Subcutaneous preadipocyte (primary cell): ENCODE results near the gene RSPH6A. TPM values are rescaled to one million over a fixed set of nuclear protein-coding genes. Genes with fewer than 3 reads are reported as not detected.

ENCODE experiments used
- total RNA-seq: library from RNA; depleted of rRNA; stranded (reverse); fragments of >200 nt; gene quantifications from 2 replicates; pipeline ENCODE4 v1.2.3, GENCODE V29; 2012

RSPH6A gene
- under 0.01 and 0.39 TPM in 2 replicates for total RNA-seq

DNA sequence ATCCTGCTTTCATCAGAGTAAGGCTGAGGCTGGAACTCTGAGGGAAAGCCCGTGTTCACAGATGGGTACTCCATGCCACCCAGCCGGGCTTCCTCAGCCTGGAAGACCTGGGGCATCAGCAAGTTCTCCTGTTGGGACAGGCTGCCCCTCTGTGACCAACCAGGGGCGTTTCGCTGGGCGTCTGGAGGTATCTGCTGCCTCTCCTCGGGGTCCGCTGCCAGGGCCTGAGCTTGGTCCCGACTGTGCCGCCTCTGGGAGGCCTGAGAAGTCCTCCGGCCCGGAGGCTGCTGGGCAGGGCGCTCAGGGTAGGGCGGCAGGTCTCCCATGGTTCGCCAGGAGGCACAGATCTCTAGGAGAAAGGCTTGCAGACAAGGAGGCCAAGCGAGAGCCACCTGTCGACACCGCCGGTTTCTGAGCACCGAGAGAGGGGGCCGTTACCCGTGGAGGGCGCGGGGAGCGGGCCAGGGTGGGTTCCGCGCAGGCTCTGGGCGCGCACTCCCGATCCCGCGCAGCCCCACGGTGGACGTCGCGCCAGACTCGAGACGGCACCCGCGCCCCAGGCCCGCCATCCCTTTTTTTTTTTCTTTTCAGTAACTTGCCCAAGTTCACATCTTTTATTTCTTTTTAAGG is at the start of gene RSPH6A:
Gene RSPH6A, minus strand, starts transcription at position 458 of the 630 bp plus-strand sequence. Its CDS starts 132 bp downstream, at position 326.

DNA sequence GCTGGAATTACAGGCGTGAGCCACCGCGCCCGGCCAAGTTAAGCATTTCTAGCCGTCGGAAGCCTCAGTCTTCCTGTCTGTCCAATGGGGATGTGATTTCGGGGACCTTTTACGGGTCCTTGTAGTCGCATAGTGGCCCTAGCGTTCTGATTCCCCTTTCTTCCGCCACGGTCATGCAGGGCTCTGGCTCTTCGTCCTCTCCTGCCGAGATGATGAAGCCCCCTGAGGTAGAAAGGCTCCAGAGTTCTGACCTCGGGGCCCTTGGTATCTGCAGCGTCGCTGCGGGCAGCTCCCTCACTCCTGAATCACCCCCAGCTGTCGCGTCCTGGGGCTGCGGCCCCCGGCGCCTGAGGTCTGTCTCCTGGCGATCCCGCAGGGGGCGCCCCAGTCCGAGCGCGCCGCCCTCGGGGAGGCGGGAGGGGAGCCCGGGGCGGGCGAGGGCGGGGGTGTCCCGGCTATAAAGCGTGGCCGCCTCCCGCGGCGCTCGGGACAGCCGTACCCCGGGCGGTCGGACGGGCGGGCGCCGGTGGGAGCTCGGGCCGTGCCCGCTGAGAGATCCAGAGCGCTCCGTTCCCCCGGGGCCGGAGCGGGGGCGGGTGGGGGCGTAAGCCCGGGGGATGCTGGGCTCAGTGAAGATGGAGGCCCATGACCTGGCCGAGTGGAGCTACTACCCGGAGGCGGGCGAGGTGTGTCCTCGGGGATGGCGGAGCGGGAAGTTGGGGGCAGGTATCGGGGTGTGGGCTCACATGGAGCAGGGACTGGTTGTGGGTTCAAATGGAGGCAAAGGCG is 48.9 kb upstream of the RSPH6A start, which contains the start of gene FOXA3:
Gene FOXA3, plus strand, starts transcription at position 487 of the 789 bp plus-strand sequence. Its CDS starts 131 bp downstream, at position 618.

DNA sequence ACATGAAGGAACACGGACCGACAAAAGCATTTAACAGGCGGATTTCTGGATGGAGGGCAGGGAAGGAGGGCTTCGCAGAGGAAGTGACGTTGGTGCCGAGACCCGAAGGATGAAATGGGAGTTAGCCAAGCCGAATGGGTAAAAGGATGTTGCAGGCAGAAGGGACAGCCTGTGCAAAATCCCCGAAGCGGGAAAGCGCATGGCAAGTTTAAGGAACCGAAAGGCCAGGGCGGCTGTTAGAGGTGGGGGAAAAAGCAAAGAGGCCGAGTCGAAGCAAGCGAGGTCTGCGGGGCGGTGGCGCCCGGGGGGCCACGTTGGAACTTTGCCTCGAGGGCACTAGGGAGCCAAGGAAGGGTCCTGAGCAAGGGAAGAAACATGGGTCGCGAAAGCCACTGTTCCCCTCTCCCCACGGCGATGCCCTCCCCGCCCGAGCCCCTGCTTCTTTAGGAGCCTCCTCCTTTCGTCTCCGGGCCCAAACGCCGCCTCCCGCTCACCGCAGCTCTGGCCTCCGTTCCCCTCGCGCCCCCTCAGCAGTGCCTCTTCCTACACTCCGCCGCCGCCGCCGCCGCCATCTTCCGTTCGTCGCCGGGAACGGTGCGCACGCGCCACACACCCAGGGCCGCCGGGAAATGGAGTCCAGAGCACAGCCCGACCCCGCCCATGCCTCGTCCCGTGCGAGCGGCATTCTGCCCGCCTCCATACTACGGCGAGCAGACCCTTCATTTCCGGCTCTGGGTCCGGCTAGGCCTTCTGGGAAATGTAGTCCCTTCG is 47.6 kb upstream of the RSPH6A start, which contains the start of gene SYMPK:
Gene SYMPK, minus strand, starts transcription at position 584 of the 771 bp plus-strand sequence. CDS start 8,652 bp downstream, outside the sequence.

DNA sequence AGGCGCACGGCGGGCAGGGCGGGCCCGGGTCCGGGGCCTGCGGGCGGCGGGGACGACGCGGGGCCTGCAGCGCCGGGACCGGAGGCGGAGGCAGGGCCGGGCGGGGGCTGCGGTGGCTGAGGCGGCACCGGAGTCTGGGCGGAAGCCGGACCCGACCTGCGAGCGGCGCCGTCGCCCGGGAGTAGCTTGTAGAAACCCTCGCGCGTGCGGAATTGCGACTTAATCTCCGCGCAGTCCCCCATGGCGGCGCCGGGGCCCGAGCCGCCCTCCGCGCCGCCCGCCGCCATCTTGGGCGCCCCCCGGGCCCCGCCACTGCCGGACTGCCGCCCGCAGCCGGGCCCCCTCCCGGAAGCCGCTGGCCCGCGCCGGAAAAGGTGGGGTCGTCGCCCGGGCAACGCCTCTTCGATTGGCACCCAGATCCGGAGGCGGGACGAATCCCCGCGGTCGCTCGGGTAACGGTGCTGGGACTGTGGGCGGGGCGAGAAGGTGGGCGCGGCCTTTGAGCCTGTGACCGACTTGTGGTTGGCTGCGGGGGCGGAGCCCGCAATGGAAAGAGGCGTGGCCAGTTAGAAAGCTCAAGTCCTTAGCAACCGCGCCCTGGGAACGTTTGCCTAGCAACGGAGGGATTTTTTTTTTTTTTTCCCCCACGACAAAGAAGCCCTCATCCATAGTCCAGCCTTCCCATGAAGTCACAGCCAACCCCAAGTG is 22.5 kb downstream of the RSPH6A start, which contains the start of gene DMWD:
Gene DMWD, minus strand, starts transcription at position 376 of the 708 bp plus-strand sequence. Its CDS starts 89 bp downstream, at position 287.

DNA sequence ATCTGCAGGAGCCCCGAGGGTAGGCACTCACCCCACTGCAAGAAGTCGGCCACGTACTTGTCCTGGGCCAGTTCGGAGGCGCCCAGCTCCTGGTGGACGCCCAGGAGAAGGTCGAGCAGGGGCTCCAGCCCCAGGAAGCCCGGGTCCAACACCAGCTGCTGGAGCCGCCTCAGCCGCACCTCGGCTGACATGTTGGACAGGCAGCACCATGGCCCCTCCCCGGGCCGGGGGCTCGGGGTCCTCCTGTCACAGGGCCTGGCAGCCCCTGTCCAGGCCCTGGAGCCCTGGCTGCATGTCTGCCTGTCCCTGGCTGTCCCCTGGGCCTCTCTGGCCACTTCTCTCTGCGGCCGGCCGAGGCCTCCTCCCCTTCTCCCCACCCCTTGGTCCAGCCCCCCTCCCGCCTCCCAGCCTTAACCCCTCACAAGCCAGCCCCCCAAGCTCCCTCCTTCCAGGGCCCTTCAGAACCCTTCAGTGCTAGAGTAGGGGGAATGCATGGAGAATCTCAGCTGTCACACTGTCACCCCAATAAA is 32.9 kb downstream of the RSPH6A start, which contains the start of gene DMPK:
Gene DMPK, minus strand, starts transcription at position 329 of the 530 bp plus-strand sequence. Its CDS starts 138 bp downstream, at position 191.

DNA sequence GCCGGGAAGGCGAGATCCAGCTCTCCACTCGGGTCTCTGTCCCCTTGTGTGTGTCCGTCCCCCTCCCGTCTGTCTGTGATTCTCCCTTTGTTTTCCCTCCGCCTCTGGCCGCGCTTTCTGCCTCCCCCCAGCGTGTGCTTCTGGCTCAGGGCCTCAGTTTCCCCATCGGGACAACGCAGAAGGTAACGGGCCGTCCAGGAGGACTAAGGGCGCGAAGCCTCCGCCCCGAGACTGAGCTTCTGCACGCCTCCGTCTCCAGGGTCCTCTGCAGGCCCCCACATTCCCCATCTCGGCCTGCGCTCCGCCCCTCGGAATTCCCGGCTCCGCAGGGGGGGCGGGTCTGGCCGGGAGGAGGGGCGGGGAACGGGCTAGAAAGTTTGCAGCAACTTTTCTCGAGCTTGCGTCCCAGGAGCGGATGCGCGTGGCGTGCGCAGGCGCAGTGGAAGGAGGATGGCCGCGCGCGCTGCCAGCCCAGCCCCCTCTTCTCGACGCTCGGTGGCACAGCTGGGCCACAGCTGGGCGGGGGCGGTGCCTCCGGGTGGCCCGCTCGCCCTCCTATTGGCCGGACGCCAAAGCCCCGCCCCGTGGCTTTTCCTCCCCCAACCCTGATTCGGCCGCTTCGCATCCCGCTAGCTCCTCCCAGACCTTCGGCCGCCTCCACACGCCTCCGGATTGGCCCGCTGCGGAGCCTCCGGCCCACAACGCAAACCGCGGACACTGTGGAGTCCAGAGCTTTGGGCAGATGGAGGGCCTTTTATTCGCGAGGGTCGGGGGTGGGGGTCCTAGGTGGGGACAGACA is 45.9 kb downstream of the RSPH6A start, which contains the start of gene SIX5:
Gene SIX5, minus strand, starts transcription at position 269 of the 799 bp plus-strand sequence. CDS start 408 bp downstream, outside the sequence.

Other genes starting within 250 kb of the RSPH6A start
- 5.5 and 7.8 TPM in 2 replicates for gene OPA3, start 230.5 kb downstream of the RSPH6A start, total RNA-seq
- gene GPR4, start 213.1 kb downstream of the RSPH6A start, total RNA-seq: under 0.01 TPM in 1 of 2 replicates, not detected in the other
- 12.5 and 25.2 TPM in 2 replicates for gene EML2, start 175.9 kb downstream of the RSPH6A start, total RNA-seq
- not detected in 2 replicates for gene GIPR, start 147.1 kb downstream of the RSPH6A start, total RNA-seq
- 200 and 333 TPM in 2 replicates for gene SNRPD2, start 123.4 kb downstream of the RSPH6A start, total RNA-seq
- 20.9 and 28.3 TPM in 2 replicates for gene QPCTL, start 122.6 kb downstream of the RSPH6A start, total RNA-seq
- 7.7 and 14.7 TPM in 2 replicates for gene FBXO46, start 84.4 kb downstream of the RSPH6A start, total RNA-seq
- gene MEIOSIN, start 81.9 kb downstream of the RSPH6A start, total RNA-seq: not detected in 2 replicates
- 6.6 and 7.8 TPM in 2 replicates for gene SIX5, start 46.1 kb downstream of the RSPH6A start, total RNA-seq
- 13.7 and 22.4 TPM in 2 replicates for gene DMPK, start 32.8 kb downstream of the RSPH6A start, total RNA-seq
- 36.0 and 51.0 TPM in 2 replicates for gene DMWD, start 22.5 kb downstream of the RSPH6A start, total RNA-seq
- gene SYMPK, start 47.8 kb upstream of the RSPH6A start, total RNA-seq: 41.2 and 55.5 TPM in 2 replicates
- gene FOXA3, start 49.0 kb upstream of the RSPH6A start, total RNA-seq: not detected in 2 replicates
- 18.0 and 21.7 TPM in 2 replicates for gene IRF2BP1, start 70.8 kb upstream of the RSPH6A start, total RNA-seq
- gene MYPOP, start 87.3 kb upstream of the RSPH6A start, total RNA-seq: 1.5 and 2.5 TPM in 2 replicates
- not detected in 2 replicates for gene NANOS2, start 99.5 kb upstream of the RSPH6A start, total RNA-seq
- 0.39 TPM in 1 of 2 replicates, not detected in the other for gene NOVA2, start 158.6 kb upstream of the RSPH6A start, total RNA-seq
- 7.4 and 7.7 TPM in 2 replicates for gene CCDC61, start 180.2 kb upstream of the RSPH6A start, total RNA-seq
- not detected in 2 replicates for gene PGLYRP1, start 207.7 kb upstream of the RSPH6A start, total RNA-seq
- gene IGFL4, start 225.7 kb upstream of the RSPH6A start, total RNA-seq: not detected in 2 replicates